C4-2B (cell line): ENCODE measurements around the gene LHX2.

Experiments used
- H3K27ac ChIP-seq: fragments of 450-650 bp; 2 replicates; pipeline ENCODE4 v1.5.1; 2017
- ZFX ChIP-seq: fragments of 450-650 bp; IDR thresholded peaks from 2 replicates; pipeline ENCODE4 v1.6.1; 2017
- TF ChIP-seq, protein P1 (sequence below): fragments of 450-650 bp; conservative IDR thresholded peaks from 2 replicates; pipeline ENCODE4 v1.5.1; 2017; ENCODE audit warnings: mild to moderate bottlenecking

Gene LHX2

DNA sequence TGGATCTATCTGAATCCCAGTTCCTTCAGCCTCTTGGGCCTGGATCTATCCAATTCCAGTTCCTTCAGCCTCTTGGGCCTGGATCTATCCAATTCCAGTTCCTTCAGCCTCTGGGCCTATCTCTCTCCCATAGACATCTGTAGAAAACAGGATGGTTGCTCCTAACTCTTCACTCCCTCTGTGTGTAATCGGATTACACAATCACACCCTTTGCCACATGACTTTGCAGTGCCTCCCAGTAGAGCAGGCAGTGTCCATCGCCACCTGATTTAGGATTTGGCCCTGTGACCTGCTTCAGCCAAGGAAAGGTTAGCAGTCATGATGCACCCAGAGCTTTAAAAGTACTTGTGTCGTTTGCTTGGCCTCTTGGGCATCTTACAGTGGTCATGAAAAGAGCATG, 56.7 kb downstream of the LHX2 start:
- no peak for TF ChIP-seq ZFX
- TF ChIP-seq, protein P1, sequence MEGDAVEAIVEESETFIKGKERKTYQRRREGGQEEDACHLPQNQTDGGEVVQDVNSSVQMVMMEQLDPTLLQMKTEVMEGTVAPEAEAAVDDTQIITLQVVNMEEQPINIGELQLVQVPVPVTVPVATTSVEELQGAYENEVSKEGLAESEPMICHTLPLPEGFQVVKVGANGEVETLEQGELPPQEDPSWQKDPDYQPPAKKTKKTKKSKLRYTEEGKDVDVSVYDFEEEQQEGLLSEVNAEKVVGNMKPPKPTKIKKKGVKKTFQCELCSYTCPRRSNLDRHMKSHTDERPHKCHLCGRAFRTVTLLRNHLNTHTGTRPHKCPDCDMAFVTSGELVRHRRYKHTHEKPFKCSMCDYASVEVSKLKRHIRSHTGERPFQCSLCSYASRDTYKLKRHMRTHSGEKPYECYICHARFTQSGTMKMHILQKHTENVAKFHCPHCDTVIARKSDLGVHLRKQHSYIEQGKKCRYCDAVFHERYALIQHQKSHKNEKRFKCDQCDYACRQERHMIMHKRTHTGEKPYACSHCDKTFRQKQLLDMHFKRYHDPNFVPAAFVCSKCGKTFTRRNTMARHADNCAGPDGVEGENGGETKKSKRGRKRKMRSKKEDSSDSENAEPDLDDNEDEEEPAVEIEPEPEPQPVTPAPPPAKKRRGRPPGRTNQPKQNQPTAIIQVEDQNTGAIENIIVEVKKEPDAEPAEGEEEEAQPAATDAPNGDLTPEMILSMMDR, result no peak
- no peak overlapping the region for H3K27ac ChIP-seq

DNA sequence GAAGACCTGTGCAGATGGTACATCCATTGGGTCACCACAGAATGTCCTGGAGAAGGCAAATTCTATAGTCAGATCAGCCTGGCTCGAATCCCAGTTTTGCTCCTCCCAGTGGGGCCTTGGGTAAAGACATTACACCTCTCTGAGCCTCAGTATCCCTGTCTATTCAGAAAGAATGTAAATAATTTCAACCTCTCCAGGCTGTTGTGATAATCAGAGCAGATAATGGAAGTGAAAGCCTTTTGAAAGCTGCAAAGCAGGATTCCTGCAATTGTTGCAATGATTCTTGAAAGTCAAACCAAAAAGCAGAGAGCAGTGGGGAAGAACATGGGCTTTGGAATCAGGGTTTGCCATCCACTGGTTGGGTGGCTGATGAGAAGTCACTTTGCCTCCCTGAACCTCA, 63.2 kb downstream of the LHX2 start:
- TF ChIP-seq, protein P1, result no peak
- TF ChIP-seq ZFX, result no peak
- H3K27ac ChIP-seq, result no peak overlapping the region

DNA sequence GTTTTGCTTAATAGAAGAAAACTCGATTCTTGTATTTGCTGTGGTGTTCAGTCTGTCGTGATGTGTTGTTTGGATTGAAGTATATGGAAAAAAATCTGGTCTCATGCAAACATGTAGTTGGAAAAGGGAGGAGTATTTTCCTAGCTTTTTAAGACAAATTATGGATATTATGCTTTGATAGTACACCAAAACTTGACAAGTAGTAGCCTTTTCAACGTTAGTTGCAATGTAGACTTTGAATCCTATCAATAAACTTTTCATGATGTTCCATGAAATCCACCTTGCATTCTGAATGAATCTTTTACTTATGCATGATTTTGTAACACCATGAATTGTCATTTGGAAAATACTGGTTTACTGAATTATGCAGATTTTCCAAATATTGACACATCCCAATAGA, 64.2 kb downstream of the LHX2 start:
- H3K27ac ChIP-seq, result no peak overlapping the region
- TF ChIP-seq, protein P1, result no peak
- no peak for TF ChIP-seq ZFX

DNA sequence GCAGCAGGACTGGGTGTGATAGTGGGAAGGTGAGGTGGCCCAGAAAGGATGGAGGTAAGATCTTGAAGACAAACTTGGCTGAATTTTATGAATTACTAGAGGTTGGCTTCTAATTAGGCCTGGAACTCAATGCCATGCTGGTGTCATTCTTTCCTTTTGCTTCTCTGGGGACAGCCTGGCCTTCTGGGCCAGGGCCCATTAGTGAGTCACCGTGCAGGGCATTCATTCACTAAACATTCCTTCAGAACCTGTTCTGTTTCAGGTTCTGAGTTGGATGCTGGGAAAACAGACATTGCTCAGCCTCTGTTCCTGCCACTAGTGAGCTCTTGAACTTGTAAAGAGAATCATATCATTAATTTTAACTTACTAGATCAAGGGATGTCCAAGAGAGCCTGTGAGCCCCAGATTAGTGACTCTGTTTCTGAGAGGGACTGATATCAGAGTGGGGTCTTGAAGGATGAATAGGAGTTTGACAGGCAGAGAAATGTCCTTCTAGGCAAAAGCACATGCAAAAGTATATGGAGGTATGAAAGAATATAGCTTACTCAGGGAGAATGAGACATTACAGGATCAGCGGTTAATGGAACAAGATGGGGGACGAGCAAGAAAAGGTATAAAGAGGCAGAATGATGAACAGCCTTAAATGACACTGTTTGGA, 66.5 kb downstream of the LHX2 start:
- no peak overlapping the region; the same call in 1 of the 2 replicates for H3K27ac ChIP-seq
- no peak for TF ChIP-seq ZFX
- TF ChIP-seq, protein P1, result no peak

DNA sequence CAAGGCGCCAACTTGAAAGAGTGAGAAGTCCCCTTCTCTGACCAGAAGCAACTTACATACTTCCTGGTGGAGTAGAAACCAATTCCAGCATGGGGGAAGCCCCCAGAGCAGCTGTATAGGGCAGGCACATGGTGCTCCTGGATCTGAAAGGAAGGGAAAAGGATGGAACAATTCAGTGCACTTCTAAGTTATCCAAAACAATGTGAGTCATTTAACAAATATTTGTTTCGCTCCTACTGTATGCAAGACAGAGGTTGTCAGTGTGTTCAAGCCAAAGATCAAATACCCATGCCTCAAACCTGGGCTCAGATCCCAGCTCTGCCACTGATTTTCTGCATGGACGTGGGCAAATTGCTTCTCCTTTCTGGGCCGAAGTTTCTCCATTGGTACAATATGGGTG, 67.1 kb downstream of the LHX2 start:
- TF ChIP-seq, protein P1, result no peak
- TF ChIP-seq ZFX, result no peak
- no peak overlapping the region; the same call in 1 of the 2 replicates for H3K27ac ChIP-seq

DNA sequence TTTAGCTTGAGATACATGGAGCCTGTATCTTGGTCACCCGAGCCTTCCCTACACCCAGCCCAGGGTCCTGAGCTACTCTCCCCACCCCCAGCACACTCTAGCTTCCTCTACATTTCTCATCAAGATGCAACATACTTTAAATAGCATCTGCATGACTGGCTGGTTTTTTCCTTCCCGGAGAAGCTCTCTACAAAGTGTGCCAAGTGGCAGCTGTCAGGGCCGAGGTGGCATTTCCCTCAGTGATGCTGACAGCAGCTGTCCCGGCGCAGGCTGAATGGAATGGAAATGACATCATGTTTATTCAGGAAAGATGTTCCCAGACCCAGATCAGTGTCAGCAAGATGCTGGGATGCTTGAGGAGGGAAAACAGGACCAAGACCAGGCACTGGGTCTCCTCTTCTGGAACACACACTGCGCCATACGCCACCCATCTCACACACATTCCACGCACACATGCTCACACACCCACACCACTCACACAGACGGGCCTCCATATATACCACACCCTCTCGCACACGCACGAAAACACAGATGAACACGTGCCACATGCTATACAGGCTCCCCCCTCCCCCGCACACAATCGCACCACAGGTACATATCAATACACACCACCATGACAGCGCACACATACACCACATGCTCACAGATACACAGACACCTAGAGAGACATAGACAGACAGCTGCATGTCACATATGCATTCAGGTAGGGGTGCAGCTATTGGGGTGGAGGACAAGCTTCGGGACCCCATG, 67.8 kb downstream of the LHX2 start:
- no peak for TF ChIP-seq ZFX
- TF ChIP-seq, protein P1, result no peak
- no peak overlapping the region for H3K27ac ChIP-seq

DNA sequence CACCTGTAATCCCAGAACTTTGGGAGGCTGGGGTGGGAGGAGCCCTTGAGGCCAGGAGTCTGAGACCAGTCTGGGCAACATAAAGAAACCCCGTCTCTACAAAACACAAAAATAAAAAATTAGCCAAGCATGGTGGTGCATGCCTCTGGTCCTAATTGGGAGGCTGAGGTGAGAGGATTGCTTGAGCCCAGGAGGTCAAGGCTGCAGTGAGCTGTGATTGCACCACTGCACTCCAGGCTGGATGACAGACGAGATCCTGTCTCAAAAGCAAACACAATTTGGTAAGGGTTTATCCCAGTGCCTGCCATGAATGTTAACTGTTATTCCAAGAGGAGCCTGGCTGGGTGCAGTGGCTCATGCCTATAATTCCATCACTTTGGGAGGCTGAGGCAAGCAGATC, 71.1 kb downstream of the LHX2 start:
- no peak overlapping the region for H3K27ac ChIP-seq
- TF ChIP-seq, protein P1, result no peak
- no peak for TF ChIP-seq ZFX
